SIG-M5 (cell line): ENCODE data around the gene TM6SF1.
"Not testable (repeated sequence)": the region's sequence is repeated elsewhere in the genome, so short reads cannot be mapped to it uniquely, and the experiment has no call there.

Source experiments
- DNase-seq: peaks from one replicate; lab custom pipeline; 2025; lab: John Stamatoyannopoulos, UW

TM6SF1 gene

GRCh38 chr15:83115831-83116565 lies 8.6 kb downstream of the TM6SF1 start:
- DNase-seq = no peak

- DNase-seq = no peak
Measured at GRCh38 chr15:83118291-83118827, 10.9 kb downstream of the TM6SF1 start.

- DNase-seq = no peak
Measured at GRCh38 chr15:83118968-83119367, 11.5 kb downstream of the TM6SF1 start.

GRCh38 chr15:83119968-83120581 lies 12.6 kb downstream of the TM6SF1 start:
- no peak for DNase-seq

- no peak for DNase-seq
Measured at GRCh38 chr15:83123529-83123928, 16.1 kb downstream of the TM6SF1 start.

- DNase-seq = no peak
Measured at GRCh38 chr15:83127547-83128150, 20.2 kb downstream of the TM6SF1 start.

- no peak for DNase-seq
Measured at GRCh38 chr15:83129791-83130190, 22.3 kb downstream of the TM6SF1 start.

GRCh38 chr15:83132861-83133523 lies 25.5 kb downstream of the TM6SF1 start:
- no peak for DNase-seq

- not testable (repeated sequence) for DNase-seq
Measured at GRCh38 chr15:83142151-83142550, 34.7 kb downstream of the TM6SF1 start.

GRCh38 chr15:83144771-83145170 lies 37.3 kb downstream of the TM6SF1 start:
- DNase-seq = no peak

GRCh38 chr15:83153288-83153687 lies 45.8 kb downstream of the TM6SF1 start:
- no peak for DNase-seq

- DNase-seq = no peak
Measured at GRCh38 chr15:83155942-83156341, 48.5 kb downstream of the TM6SF1 start.

GRCh38 chr15:83158393-83158792 lies 50.9 kb downstream of the TM6SF1 start:
- no peak for DNase-seq

- DNase-seq = no peak
Measured at GRCh38 chr15:83160741-83161140, 53.3 kb downstream of the TM6SF1 start.

- no peak for DNase-seq
Measured at GRCh38 chr15:83163032-83163431, 55.6 kb downstream of the TM6SF1 start.

GRCh38 chr15:83164111-83164770 lies 56.8 kb downstream of the TM6SF1 start:
- no peak for DNase-seq

GRCh38 chr15:83164771-83165404 lies 57.4 kb downstream of the TM6SF1 start:
- DNase-seq = no peak

GRCh38 chr15:83166218-83166617 lies 58.8 kb downstream of the TM6SF1 start:
- DNase-seq = no peak

GRCh38 chr15:83166830-83167229 lies 59.4 kb downstream of the TM6SF1 start:
- DNase-seq = no peak

GRCh38 chr15:83169576-83169975 lies 62.1 kb downstream of the TM6SF1 start:
- DNase-seq = not testable (repeated sequence)

GRCh38 chr15:83170474-83171165 lies 63.2 kb downstream of the TM6SF1 start:
- DNase-seq = no peak
